Kidney tubule cell (primary cell): Measurements from ENCODE around the gene LRRC75A.

Source experiments
- DNase-seq: peaks from one replicate; pipeline ENCODE4 v3.0.0-alpha.2; 2018; ENCODE audit warnings: low spot score

LRRC75A gene

GRCh38 chr17:16493531-16494046 is 1.6 kb upstream of the LRRC75A start:
- no peak for DNase-seq

GRCh38 chr17:16492613-16493530 is 879 bp upstream of the LRRC75A start:
- DNase-seq: no peak

DNA sequence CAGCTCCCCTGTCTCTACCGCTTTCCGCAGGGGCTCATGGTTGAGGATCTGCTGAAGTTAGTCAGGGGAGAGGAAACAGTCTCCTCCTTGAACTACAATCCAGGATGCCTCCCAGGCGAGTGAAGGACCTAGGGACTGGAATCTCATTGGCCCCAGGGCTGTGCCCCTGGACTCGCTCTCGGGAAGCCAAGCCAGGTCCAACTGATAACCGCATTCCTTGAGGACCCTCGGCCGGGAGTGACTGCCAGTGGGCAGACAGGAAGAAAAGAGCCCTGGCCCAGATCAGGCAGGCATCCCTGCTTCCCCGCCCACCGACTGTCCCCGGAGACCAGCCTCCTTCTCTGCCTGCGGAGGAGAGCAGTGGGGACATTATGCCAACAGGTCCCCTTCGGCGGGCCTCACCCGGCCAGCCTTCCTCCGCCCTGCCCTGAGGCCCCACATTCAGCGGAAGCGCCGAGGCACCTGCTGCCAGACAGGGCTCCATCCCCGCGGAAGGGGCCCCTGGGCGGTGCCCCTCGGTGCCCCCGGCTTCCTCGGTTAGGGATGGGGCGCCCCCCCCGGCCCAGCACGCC is 776 bp downstream of the LRRC75A start:
- no peak for DNase-seq

- DNase-seq: no peak
Observed at GRCh38 chr17:16489431-16489830, 2.6 kb downstream of the LRRC75A start.

DNA sequence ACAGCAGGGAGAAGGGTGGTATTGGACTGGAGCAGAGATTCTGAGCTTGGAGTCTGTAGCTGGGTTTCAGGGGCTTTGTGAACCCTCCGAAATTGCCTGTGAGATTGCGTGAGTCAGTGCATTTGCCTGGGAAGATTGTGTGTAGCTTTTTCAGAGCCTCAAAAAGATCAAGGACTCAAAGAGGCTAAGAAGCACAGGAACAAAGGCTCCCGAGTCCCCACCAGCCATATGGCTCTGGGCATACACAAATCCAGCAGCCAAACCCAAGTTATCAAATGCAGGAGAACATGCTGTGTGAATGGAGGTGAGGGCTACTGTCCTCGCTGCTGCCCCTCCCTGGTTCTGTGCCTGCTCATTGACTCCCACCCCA is 3.0 kb downstream of the LRRC75A start:
- DNase-seq: no peak

DNA sequence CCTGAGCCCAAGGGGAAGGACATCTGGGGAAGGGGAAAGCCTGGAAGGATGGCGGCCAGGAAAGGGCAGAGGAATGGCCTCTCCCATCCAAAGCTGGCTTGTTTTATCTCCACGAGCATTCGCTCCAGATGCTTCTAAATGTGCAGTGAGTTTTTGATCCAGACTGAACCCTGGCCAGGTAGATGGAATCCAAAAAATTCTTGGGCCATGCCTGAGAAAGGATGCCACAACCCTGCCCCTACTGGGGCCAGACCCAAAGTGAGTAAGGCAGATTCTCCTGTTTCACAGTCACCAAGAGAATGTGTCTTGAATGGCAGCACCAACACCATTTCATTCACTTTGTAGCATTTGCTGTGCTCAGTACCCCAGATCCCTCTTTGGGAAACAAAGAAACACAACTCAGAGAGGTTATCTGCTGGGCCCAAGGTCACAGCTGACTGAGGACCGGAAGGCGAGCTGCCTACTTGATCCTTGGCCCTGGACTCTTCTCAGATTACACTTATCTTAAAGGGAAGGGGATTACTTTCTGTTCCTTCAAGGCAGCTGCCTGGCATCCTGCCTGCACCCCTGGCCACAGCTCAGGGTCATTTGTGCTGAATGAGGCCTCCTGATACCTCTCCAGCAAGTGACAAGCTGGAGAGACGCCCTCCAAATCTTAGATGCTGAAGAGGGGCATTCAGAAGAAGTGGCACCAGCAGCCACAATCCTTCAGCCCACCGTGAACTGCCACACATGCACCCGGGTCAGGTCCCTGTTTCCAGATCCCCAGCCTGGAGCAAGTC is 3.6 kb downstream of the LRRC75A start:
- peak; percentile 11 for DNase-seq

DNA sequence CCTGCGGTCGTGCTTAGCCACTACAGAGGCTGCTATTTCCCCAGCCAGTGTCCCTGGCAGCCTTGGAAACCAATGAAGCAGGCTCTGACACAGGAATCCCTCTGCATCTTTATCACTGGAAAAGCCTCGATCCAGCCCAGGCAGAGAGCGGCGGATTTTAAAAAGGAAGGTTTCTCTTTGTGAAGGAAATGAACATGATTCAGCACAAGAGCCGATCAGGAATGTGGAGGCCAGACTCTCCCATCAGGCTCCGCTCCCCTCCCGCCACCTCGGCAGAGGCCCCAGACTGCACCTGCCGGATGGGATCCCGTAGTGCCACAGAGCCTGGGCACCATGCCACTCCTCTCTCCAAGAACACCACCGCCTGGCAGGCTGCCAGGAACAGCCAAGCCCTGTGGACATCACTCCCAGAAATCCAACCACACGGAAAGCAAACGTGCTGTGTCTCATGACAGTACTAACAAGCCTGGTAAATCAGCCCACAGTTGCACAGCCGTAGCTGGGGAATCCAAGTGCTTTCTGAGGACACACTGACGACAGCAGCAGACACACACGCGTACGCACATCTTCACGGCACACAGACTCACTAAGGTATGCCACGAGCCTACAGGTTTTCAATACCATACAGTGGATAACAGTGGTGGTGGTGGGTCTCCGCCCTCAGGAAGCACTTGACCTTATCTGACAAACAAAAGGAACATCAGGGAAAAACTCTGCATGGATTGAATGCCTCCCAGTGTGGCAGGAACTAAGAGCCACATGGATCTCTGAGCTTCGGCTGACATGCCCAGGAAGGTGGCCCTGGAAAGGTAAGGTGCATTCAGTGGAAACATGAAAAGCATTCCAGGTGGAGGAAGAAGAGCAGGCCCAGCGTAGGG is 5.4 kb downstream of the LRRC75A start:
- DNase-seq: peak; percentile 96

- no peak for DNase-seq
Observed at GRCh38 chr17:16484445-16485175, 7.4 kb downstream of the LRRC75A start.

DNA sequence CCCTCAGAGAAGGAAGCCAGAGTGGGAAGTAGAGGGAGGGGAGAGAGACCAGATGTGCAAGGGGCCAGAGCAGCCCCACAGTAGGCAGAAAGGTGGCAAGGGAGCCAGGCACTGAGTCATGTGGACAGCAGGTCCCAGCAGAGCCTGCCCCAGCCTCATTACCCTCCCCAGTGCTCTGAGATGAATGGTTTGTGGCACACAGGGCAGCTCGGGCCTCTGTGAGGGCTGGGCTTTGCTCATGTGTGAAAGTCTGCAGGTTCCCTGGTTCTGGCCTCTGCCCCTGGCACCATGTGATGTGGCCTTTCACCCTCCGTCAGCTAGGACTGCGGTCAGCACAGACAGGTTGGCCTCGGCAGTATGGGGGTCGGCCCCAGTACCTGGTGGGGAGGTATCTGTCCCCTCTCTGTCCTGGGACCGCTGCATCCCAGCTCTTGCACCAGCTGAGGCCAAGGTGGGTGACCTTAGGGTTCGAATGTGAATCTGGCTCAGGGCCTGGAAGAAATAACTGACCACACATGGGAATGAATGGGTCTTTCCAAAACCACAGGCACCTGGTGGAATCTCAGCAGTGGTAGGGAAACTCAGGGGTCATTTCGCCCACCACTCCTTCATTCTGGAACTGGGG is 8.9 kb downstream of the LRRC75A start:
- DNase-seq: no peak

GRCh38 chr17:16482253-16482652 is 9.7 kb downstream of the LRRC75A start:
- no peak for DNase-seq

- no peak for DNase-seq
Observed at GRCh38 chr17:16480995-16481394, 11.0 kb downstream of the LRRC75A start.

- DNase-seq: no peak
Observed at GRCh38 chr17:16479264-16479663, 12.7 kb downstream of the LRRC75A start.

DNA sequence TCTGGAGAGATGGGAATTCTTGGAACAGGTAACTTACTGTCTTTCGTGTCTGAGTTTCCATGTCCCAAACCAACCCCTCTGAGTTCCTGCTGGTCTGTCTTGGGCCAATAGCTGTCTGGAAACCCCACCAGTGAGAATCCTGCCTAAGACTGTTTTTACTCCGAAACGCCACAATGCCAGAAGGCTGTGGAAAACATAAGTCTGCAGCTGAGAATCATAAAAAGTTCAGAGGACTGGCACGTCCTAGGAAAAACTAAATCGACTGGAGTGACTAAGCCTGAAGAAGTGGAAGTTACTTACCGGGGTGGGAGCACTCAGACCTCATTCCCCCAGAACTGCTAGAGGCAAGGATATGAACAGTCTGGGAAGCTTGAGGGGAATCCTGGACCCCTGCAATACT is 13.3 kb downstream of the LRRC75A start:
- DNase-seq: no peak

DNA sequence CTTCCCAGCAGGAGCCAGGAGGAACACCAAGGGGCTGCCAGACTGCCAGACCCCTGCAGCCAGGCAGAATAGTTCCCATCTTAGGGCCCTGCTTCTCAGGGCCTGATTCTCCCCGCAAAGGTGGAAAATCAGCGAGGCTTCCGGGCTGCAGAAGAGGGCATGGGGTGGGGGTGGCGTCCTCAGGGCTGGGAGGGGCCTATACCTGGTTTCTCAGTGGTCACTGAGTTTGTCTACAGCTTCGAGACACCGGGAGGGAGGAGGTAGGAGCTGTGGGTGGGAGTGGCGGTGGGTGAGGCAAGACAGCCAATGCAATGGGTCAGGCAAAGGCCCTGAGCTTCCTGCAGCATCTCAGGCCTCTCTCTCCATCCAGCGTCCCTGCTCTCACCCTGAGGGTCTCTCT is 14.3 kb downstream of the LRRC75A start:
- no peak for DNase-seq

GRCh38 chr17:16477255-16477654 is 14.7 kb downstream of the LRRC75A start:
- DNase-seq: peak; percentile 84

DNA sequence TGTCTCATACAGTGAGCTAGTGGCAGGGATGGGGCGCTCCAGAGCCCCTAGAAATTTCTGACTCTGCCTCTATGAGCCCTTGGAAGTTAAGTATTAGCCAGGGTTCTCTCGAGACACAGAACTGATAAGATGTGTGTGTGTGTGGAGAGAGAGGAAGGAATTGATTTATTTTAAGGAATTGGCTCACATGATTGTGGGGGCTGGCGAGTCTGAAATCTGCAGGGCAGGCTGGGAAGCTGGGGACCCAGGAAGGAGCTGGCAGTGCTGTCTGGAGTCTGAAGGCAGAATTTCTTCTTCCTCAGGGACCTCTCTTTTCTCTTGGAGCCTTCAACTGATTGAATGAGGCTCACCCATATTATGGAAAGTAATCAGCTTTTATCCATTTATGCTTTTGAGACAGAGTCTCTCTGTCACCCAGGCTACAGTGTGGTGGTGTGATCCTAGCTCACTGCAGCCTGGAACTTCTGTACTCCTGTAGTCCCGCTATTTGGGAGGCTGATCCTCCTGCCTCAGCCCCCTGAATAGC is 16.8 kb downstream of the LRRC75A start:
- no peak for DNase-seq

GRCh38 chr17:16474012-16474725 is 17.8 kb downstream of the LRRC75A start:
- DNase-seq: no peak

DNA sequence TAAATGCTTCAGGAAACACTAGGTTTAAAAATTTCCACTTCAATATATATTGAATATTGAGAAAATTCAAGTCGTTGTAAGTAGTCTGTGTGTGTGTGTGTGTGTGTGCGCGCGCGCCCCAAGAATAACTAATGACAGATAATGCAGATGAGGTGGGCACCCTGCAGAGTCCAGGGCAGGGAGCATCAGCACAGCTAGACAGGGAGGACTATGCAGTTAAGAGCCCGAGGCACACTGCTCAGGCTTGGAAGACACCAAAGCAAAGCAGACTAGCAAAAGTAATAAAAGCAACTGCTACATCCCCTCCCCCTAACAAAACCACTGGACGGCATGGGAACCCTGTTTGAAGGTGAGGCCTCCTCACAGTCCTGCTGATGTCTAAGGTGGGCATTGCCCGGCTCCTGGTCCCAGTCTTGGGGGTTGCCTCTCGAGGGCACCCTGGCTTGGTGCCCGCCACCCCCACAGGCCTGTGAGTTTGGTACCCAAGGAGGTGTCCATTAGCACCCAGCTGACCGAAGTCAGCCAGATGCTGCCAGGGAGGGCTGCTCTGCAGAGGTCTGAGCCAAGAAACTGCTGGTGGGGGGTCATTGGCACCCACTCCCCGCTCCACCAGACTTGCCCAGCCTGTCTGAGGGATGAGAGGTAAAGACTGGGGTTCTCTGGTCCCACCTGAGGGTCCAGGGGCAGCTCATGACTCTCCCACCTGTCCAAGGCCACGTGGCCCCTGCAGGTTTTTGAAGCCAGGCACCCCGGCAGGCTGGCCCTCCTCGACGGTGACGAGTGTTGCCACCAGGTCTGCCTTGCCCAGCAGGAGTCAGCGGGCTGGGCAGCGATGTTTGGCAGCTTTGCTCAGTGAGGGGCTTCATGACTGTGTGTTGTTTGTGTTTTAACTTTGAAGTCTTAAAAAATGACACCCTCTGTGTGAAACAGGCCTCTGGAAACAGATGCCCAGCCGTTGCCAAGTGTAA is 18.7 kb downstream of the LRRC75A start:
- no peak for DNase-seq
